Activated CD4-positive, alpha-beta T cell treated with anti-CD3 and anti-CD28 coated beads, Interleukin-2, amount 10 ng/mL, durations not matched to agents 24 days and 14 days (primary cell): ENCODE data around the gene JAZF1. TPM values are rescaled to one million over a fixed set of nuclear protein-coding genes. Genes with fewer than 3 reads are reported as not detected.
A peak's percentile ranks its signal among the peaks of the same experiment; 100 is the strongest.
"Not testable (repeated sequence)": the region's sequence is repeated elsewhere in the genome, so short reads cannot be mapped to it uniquely, and the experiment has no call there.

Experiments used
- DNase-seq: peaks from one replicate; pipeline ENCODE4 v3.0.0; 2022
- H3K27ac Mint-ChIP-seq: one replicate; pipeline ENCODE4 v1.8.0; 2022; ENCODE audit warnings: mild to moderate bottlenecking, mixed read lengths
- H3K27me3 Mint-ChIP-seq: one replicate; pipeline ENCODE4 v1.8.0; 2022; ENCODE audit warnings: mixed read lengths
- H3K36me3 Mint-ChIP-seq: one replicate; pipeline ENCODE4 v1.8.0; 2022; ENCODE audit warnings: low read depth, mild to moderate bottlenecking, mixed read lengths
- H3K4me1 Mint-ChIP-seq: one replicate; pipeline ENCODE4 v1.8.0; 2021; ENCODE audit warnings: mixed read lengths
- H3K4me3 Mint-ChIP-seq: one replicate; pipeline ENCODE4 v1.8.0; 2022; ENCODE audit warnings: mild to moderate bottlenecking, moderate library complexity, mixed read lengths
- H3K9me3 Mint-ChIP-seq: one replicate; pipeline ENCODE4 v1.8.0; 2021; ENCODE audit warnings: mixed read lengths
- intact Hi-C: fragments of 100-400 bp; cut with micrococcal nuclease; formaldehyde crosslinking; loops from one replicate; pipeline ENCODE4 v1.15.1; 2023
- total RNA-seq: library from RNA; stranded (reverse); gene quantifications from 2 replicates; pipeline ENCODE4 v1.2.3, GENCODE V29; 2022

JAZF1 gene
- total RNA-seq, 1 donor from 2014 or later = 4.2 TPM

- intact Hi-C loops = no loop called here
- no peak for DNase-seq
- Mint-ChIP-seq H3K4me1 (no peaks in the 10 kb centered on the region), H3K36me3 (no peaks in the 10 kb centered on the region), H3K27me3 (peaks cover 11% of the 10 kb centered on the region), H3K4me3 (no peak overlapping the region), H3K9me3 (no peaks in the 10 kb centered on the region), H3K27ac (no peak overlapping the region)
Observed at GRCh38 chr7:28026237-28026636, 154.4 kb downstream of the JAZF1 start.

DNA sequence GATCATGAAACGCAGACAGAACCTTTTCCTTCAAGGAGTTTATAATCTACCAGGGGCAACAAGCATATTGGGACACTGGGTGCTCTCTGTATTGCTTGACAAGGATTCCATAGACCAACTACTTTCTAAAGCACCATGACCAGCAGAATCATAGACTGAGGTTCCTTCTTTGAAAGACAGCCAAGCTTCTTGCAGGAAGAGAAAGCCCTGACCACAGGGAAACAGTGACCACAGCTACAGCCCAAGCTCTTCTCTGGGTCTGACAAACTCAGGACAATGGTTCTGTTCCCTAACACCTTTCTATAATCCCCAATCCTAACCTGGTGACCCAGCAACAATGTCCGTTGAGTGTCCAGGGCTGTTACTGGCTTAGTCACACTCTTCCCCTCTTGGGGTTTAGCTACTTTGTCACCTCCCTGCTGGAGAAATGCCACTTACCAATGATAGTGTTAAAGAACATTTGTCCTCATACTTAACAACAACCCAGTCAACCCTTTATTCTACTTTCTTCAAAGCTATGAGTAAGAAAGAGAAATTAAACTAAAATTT, 155.7 kb downstream of the JAZF1 start:
- Mint-ChIP-seq H3K4me3 (no peak overlapping the region), H3K27me3 (peaks cover 11% of the 10 kb centered on the region), H3K36me3 (no peaks in the 10 kb centered on the region), H3K4me1 (peaks cover 2% of the 10 kb centered on the region), H3K9me3 (no peaks in the 10 kb centered on the region), H3K27ac (no peak overlapping the region)
- intact Hi-C loops = loop anchor here (5.0 kb wide), 1 partner anchor 103 kb away; no protein-coding TSS in a partner anchor
- no peak for DNase-seq

- Mint-ChIP-seq H3K27ac (no peak overlapping the region), H3K9me3 (no peaks in the 10 kb centered on the region), H3K4me3 (no peak overlapping the region), H3K4me1 (peaks cover 2% of the 10 kb centered on the region), H3K36me3 (no peaks in the 10 kb centered on the region), H3K27me3 (peaks cover 9% of the 10 kb centered on the region)
- DNase-seq = peak; percentile 83
- intact Hi-C loops = loop anchor here (1.0 to 5.0 kb wide), 2 partner anchors 98 to 824 kb away; no protein-coding TSS in a partner anchor
Observed at GRCh38 chr7:28020302-28020940, 160.2 kb downstream of the JAZF1 start.

DNA sequence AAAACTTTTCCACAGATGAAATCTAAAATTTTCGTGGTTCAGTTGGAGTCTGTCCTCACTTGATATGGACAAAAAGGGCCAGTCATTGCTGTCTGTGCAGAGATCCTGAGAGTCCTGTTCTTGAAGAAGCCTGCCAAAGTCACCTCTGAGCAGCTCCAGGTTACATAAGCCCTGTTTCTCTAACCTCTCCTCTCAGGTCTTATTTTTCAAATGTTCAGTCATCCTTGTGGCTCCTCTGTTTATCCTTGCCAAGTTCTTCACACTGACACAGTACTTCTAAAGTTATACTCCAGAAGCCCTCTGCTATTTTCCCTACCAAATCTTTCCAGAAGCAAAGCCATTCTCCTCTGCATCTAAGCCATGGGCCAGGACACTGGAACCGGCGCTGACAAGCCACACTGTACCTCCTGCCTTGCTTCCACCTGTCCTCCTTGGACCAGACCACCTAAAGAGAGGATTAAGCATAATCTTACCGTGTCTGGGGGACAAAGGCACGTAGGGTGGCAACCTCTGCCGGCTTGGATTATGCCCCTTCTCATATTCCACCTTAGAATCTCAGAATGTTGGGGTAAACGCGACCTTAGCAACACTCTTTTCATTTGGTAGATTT, 161.6 kb downstream of the JAZF1 start:
- DNase-seq = no peak
- Mint-ChIP-seq H3K9me3 (peaks cover 7% of the 10 kb centered on the region), H3K4me1 (peaks cover 2% of the 10 kb centered on the region), H3K27ac (no peak overlapping the region), H3K36me3 (no peaks in the 10 kb centered on the region), H3K4me3 (no peak overlapping the region), H3K27me3 (peaks cover 6% of the 10 kb centered on the region)
- intact Hi-C loops = no loop called here

- DNase-seq = no peak
- intact Hi-C loops = no loop called here
- H3K4me1 Mint-ChIP-seq = peaks cover 2% of the 10 kb centered on the region
- no peak overlapping the region for H3K4me3 Mint-ChIP-seq
- peaks cover 6% of the 10 kb centered on the region for H3K27me3 Mint-ChIP-seq
- H3K9me3 Mint-ChIP-seq = peaks cover 7% of the 10 kb centered on the region
- H3K36me3 Mint-ChIP-seq = no peaks in the 10 kb centered on the region
- no peak overlapping the region for H3K27ac Mint-ChIP-seq
Observed at GRCh38 chr7:28018446-28018845, 162.1 kb downstream of the JAZF1 start.

DNA sequence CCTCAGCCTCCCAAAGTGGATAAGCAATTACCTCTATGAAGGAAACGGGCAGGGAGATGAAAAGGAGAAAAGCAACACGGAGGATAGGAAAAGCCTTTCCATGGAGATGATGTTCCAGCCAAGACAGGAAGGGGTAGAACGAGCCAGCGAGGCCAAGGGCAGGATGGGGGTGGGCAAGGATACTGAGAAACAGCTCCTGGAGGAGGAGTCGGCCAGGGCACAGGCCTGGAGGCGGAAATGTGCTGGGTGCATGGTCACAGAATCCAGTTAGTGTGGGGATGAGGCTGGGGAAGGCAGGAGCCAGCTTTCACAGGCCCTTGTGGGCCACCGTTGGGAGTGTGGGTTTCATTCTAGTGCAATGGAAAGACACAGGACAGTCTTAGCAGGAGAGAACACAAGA, 162.6 kb downstream of the JAZF1 start:
- H3K27ac Mint-ChIP-seq = no peak overlapping the region
- peaks cover 2% of the 10 kb centered on the region for H3K4me1 Mint-ChIP-seq

DNA sequence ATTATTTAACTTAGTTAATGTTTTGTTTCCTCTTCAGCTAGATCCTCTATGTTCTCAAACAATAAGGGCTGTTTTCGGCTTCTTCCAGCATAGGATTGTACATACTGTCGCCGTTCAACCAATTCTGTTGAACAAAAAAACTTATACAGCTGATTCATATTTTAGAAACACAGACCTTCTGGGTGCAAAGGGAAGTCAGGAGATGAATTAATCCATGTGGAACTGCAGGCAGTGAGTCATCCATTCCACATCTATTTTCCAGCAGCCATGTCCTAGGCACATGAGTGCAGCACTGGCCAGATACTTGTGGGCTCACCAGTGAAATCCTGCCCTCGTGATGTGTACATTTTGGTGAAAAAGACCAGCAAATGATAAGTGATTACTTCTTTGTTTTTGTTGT, 163.2 kb downstream of the JAZF1 start:
- intact Hi-C loops = no loop called here
- H3K9me3 Mint-ChIP-seq = peaks cover 7% of the 10 kb centered on the region

More for the DNA sequence above, 162.6 kb downstream of the JAZF1 start:
- Mint-ChIP-seq H3K27me3 (peaks cover 6% of the 10 kb centered on the region), H3K36me3 (no peaks in the 10 kb centered on the region), H3K9me3 (peaks cover 7% of the 10 kb centered on the region), H3K4me3 (no peak overlapping the region)
- no peak for DNase-seq
- intact Hi-C loops = no loop called here

DNA sequence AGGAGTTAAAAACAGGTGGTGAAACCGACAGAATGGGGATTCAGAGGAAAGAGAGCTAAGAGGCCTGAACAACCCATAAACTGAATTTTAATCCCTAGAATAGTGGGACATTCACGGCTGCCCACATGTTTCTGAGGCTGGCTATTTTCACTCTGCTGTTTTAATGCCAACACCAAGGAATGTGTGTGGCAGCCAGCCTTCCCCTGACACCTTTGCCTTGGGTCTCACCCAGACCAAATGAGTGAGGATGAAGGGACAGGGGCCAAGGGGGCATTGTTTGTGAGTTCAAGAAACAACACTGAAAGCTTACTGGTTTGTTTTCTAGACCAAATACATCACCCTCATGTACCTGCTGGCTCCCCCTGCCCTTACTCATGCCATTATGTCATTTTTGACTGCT, 164.3 kb downstream of the JAZF1 start:
- H3K4me3 Mint-ChIP-seq = no peak overlapping the region
- intact Hi-C loops = no loop called here
- peaks cover 6% of the 10 kb centered on the region for H3K27me3 Mint-ChIP-seq
- DNase-seq = no peak
- no peak overlapping the region for H3K27ac Mint-ChIP-seq
- H3K36me3 Mint-ChIP-seq = no peaks in the 10 kb centered on the region
- peaks cover 7% of the 10 kb centered on the region for H3K9me3 Mint-ChIP-seq
- peaks cover 2% of the 10 kb centered on the region for H3K4me1 Mint-ChIP-seq

More for the DNA sequence above, 163.2 kb downstream of the JAZF1 start:
- Mint-ChIP-seq H3K27ac (no peak overlapping the region), H3K4me1 (peaks cover 2% of the 10 kb centered on the region), H3K27me3 (peaks cover 6% of the 10 kb centered on the region), H3K4me3 (no peak overlapping the region), H3K36me3 (no peaks in the 10 kb centered on the region)
- no peak for DNase-seq

- peaks cover 2% of the 10 kb centered on the region for H3K4me1 Mint-ChIP-seq
- intact Hi-C loops = no loop called here
- no peak for DNase-seq
Observed at GRCh38 chr7:28015169-28015568, 165.4 kb downstream of the JAZF1 start.

DNA sequence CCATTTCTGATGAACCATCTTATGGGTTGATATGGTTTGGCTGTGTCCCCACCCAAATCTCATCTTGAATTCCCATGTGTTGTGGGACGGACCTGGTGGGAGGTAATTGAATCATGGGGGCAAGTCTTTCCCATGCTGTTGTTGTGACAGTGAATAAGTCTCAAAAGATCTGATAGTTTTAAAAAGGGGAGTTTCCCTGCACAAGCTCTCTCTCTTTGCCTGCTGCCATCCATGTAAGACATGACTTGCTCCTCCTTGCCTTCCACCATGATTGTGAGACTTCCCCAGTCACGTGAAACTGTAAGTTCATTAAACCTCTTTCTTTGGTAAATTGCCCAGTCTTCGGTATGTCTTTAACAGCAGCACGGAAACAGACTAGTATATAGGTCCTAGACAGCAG, 166.3 kb downstream of the JAZF1 start:
- H3K27ac Mint-ChIP-seq, H3K27me3 Mint-ChIP-seq, H3K4me1 Mint-ChIP-seq, H3K4me3 Mint-ChIP-seq, intact Hi-C loops, DNase-seq, H3K9me3 Mint-ChIP-seq, H3K36me3 Mint-ChIP-seq: not testable (repeated sequence)

More at GRCh38 chr7:28015169-28015568, 165.4 kb downstream of the JAZF1 start:
- H3K9me3 Mint-ChIP-seq = peaks cover 7% of the 10 kb centered on the region
- H3K4me3 Mint-ChIP-seq = no peak overlapping the region
- peaks cover 6% of the 10 kb centered on the region for H3K27me3 Mint-ChIP-seq
- no peak overlapping the region for H3K27ac Mint-ChIP-seq
- no peaks in the 10 kb centered on the region for H3K36me3 Mint-ChIP-seq

DNA sequence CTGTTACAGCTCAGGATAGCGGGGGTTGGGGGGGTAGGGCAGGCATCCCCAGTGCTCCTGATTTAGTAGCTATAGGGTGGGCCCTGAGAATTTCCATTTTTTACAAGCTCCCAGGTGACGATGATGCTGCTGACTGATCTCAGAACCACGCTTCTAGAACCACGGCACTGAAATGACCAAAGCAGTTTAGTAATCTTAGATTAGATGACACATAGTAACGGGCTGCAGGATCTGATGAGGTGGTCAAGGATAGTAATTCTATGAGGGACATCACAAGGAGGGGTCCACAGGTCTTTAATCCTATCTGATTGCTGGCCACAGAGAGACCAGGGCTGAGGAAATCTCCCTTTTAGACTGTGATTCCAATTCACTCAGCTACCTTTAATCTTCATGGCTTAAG, 167.2 kb downstream of the JAZF1 start:
- Mint-ChIP-seq H3K4me3 (no peak overlapping the region), H3K9me3 (peaks cover 7% of the 10 kb centered on the region), H3K27ac (no peak overlapping the region), H3K36me3 (no peaks in the 10 kb centered on the region), H3K27me3 (peaks cover 2% of the 10 kb centered on the region), H3K4me1 (no peaks in the 10 kb centered on the region)
- DNase-seq = no peak
- intact Hi-C loops = no loop called here

DNA sequence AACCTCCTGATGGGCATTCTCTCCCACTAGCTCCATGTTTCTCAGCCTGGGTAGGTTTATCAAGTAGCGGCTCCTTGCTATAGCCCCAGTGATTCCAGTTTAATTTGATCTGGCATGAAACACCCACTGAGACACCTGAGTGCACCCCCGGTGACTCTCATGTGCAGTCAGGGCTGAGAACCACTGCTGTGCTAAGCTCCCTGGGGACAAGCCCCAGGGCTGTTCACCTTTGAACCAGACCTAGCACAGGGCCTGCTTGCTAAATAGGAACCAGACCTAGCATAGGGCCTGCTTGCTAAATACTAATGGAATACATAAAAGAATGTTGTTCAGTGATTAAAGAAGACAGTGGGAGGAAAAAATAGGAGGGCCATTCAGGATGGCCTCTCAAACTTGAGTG, 167.6 kb downstream of the JAZF1 start:
- no peaks in the 10 kb centered on the region for H3K36me3 Mint-ChIP-seq
- intact Hi-C loops = no loop called here
- no peak for DNase-seq
- H3K9me3 Mint-ChIP-seq = peaks cover 7% of the 10 kb centered on the region
- no peaks in the 10 kb centered on the region for H3K4me1 Mint-ChIP-seq
- H3K27ac Mint-ChIP-seq = no peak overlapping the region
- peaks cover 2% of the 10 kb centered on the region for H3K27me3 Mint-ChIP-seq
- H3K4me3 Mint-ChIP-seq = no peak overlapping the region

DNA sequence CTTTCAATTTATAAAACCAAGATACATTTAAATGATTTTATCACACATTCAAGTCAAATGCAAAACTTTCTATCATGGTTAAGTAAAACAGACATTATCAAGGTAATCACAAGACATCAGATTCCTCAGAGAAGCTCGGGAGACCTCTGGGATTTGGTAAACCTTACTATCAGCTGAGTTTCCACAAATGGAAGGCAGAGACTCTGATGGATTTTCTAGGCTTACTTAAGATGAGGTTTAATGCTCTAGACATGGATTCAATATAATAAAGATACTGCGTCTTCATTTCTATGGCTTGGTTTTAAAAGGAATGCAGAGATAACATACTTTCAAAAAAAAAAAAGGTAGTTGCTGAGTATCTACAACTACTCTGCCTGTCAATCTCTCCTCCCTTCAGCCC, 171.7 kb downstream of the JAZF1 start:
- Mint-ChIP-seq H3K27me3 (peaks cover 2% of the 10 kb centered on the region), H3K9me3 (no peaks in the 10 kb centered on the region), H3K27ac (no peak overlapping the region), H3K4me1 (no peaks in the 10 kb centered on the region), H3K4me3 (no peak overlapping the region), H3K36me3 (no peaks in the 10 kb centered on the region)
- intact Hi-C loops = no loop called here
- DNase-seq = no peak

DNA sequence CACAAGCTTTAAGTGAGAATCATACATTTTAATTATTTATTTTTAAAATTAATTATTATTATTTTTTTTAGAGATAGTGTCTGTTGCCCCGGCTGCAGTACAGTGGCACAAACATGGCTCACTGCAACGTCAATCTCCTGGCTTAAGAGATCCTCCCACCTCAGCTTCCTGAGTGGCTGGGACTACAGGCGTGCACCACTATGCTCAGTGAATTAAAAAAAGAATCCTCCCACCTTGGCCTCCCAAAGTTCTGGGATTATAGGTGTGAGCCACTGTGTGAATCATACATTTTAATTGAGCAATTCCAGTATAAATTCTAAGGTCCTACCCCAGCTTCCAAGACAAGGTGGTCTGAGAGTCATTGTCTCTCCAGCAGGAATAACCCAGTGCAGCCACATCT, 172.4 kb downstream of the JAZF1 start:
- Mint-ChIP-seq H3K27ac (no peak overlapping the region), H3K9me3 (no peaks in the 10 kb centered on the region), H3K36me3 (no peaks in the 10 kb centered on the region), H3K27me3 (peaks cover 2% of the 10 kb centered on the region), H3K4me1 (no peaks in the 10 kb centered on the region), H3K4me3 (no peak overlapping the region)
- DNase-seq = no peak
- intact Hi-C loops = no loop called here
